A549 (cell line): Measurements from ENCODE around the gene CNTN1. TPM values are rescaled to one million over a fixed set of nuclear protein-coding genes. Genes with fewer than 3 reads are reported as not detected.
"Not testable (repeated sequence)": the region's sequence is repeated elsewhere in the genome, so short reads cannot be mapped to it uniquely, and the experiment has no call there.

Experiments used
- ATAC-seq, 2 experiments: fragments of 200-7000 bp in 1 of 2; fragments of >200 bp in 1 of 2; cut with Nextera tagmentation in 1 of 2; cut with Tn5 transposase in 1 of 2; 3 replicates each; pipeline versions ENCODE4 v1.8.0 to v1.9.1; 2018 to 2020; ENCODE audit warnings: mild to moderate bottlenecking in 1 of 2, moderate library complexity in 1 of 2
- CTCF ChIA-PET: fragments of 300-600 bp; sonication (Branson Sonifier 250); formaldehyde crosslinking; extraction: SDS; loops from one replicate; lab custom pipeline; 2021; ENCODE audit warnings: antibody characterized with exemption, inconsistent platforms; lab: Yijun Ruan, JAX
- POLR2A ChIA-PET: fragments of 350-600 bp; formaldehyde crosslinking; extraction: SDS; loops from one replicate; lab custom pipeline; 2021; ENCODE audit warnings: antibody characterized with exemption, inconsistent platforms; lab: Yijun Ruan, JAX
- DNase-seq, 2 experiments: peaks; one replicate each; pipeline versions ENCODE4 v3.0.0 to v3.0.0-alpha.2; 2011 to 2016; ENCODE audit warnings: low read depth in 1 of 2, low spot score in 1 of 2
- FAIRE-seq: peaks from 2 replicates; lab custom pipeline; 2011; peaks lifted over from hg19 to GRCh38; lab: Jason Lieb, UNC
- H3K27ac ChIP-seq, 2 experiments: fragments of >200 bp; sonication (Bioruptor Twin); formaldehyde crosslinking; 3 replicates each; pipeline ENCODE4 v1.5.1; 2016 to 2017
- H3K4me1 ChIP-seq: fragments of >200 bp; sonication (Bioruptor Twin); formaldehyde crosslinking; 3 replicates; pipeline ENCODE4 v1.6.1; 2016
- H3K4me2 ChIP-seq: fragments of >200 bp; sonication (Bioruptor Twin); formaldehyde crosslinking; 3 replicates; pipeline ENCODE4 v1.6.1; 2016
- H3K4me3 ChIP-seq: fragments of >200 bp; sonication (Bioruptor Twin); formaldehyde crosslinking; 3 replicates; pipeline ENCODE4 v1.5.1; 2016
- H3K9me3 ChIP-seq: fragments of >200 bp; sonication (Bioruptor Twin); formaldehyde crosslinking; 3 replicates; pipeline ENCODE4 v1.6.1; 2016
- ATOH8 ChIP-seq: fragments of 250-450 bp; sonication (Bioruptor Pico); IDR thresholded peaks from 2 replicates; pipeline ENCODE4 v1.5.0; 2020; ENCODE audit warnings: low read depth, mild to moderate bottlenecking, moderate library complexity
- BCL3 ChIP-seq: fragments of >200 bp; sonication (Bioruptor Twin); formaldehyde crosslinking; IDR thresholded peaks from 3 replicates; pipeline ENCODE4 v1.6.1; 2016
- CHD2 ChIP-seq: fragments of 150-350 bp; IDR thresholded peaks from 2 replicates; pipeline ENCODE4 v1.6.1; 2014; ENCODE audit warnings: low read length; ENCODE audit not compliant: partially characterized antibody
- CTCF ChIP-seq: fragments of >200 bp; sonication (Bioruptor Twin); formaldehyde crosslinking; IDR thresholded peaks from 3 replicates; pipeline ENCODE4 v1.5.1; 2016
- EHMT2 ChIP-seq: fragments of 200-600 bp; sonication (generic); IDR thresholded peaks from 2 replicates; pipeline ENCODE4 v1.6.1; 2016; ENCODE audit warnings: antibody characterized with exemption, low read depth, mild to moderate bottlenecking, moderate library complexity
- EP300 ChIP-seq, 2 experiments: fragments of >200 bp; sonication (Bioruptor Twin); formaldehyde crosslinking; IDR thresholded peaks; 2 replicates in 1 of 2; 3 replicates in 1 of 2; pipeline ENCODE4 v1.6.1; 2016 to 2017
- FOSB ChIP-seq: fragments of 250-450 bp; sonication (Bioruptor Pico); IDR thresholded peaks from 2 replicates; pipeline ENCODE4 v1.5.0; 2020; ENCODE audit warnings: mild to moderate bottlenecking, moderate library complexity
- HDAC2 ChIP-seq: fragments of 200-600 bp; sonication (generic); IDR thresholded peaks from 2 replicates; pipeline ENCODE4 v1.6.1; 2016
- HES2 ChIP-seq: fragments of >200 bp; sonication (Bioruptor Twin); formaldehyde crosslinking; IDR thresholded peaks from 2 replicates; pipeline ENCODE4 v1.6.1; 2016
- HMGXB4 ChIP-seq: fragments of 250-450 bp; sonication (Bioruptor Pico); IDR thresholded peaks from 2 replicates; pipeline ENCODE4 v1.5.0; 2021; ENCODE audit warnings: mild to moderate bottlenecking, moderate library complexity, borderline replicate concordance
- HOXB5 ChIP-seq: fragments of 250-450 bp; sonication (Bioruptor Pico); IDR thresholded peaks from 2 replicates; pipeline ENCODE4 v1.5.0; 2020; ENCODE audit warnings: mild to moderate bottlenecking, moderate library complexity
- JUN ChIP-seq, 2 experiments: fragments of >200 bp; sonication (Bioruptor Twin); formaldehyde crosslinking; IDR thresholded peaks; 2 replicates in 1 of 2; 3 replicates in 1 of 2; pipeline ENCODE4 v1.6.1; 2016 to 2017
- JUNB ChIP-seq: fragments of >200 bp; sonication (Bioruptor Twin); formaldehyde crosslinking; IDR thresholded peaks from 2 replicates; pipeline ENCODE4 v1.6.1; 2016
- NFE2L2 ChIP-seq: fragments of 150-350 bp; conservative IDR thresholded peaks from 2 replicates; pipeline ENCODE4 v1.6.1; 2014; ENCODE audit warnings: low read length
- NR3C1 ChIP-seq: fragments of >200 bp; sonication (Bioruptor Twin); formaldehyde crosslinking; IDR thresholded peaks from 3 replicates; pipeline ENCODE4 v1.6.1; 2017
- PBX3 ChIP-seq: IDR thresholded peaks from 2 replicates; pipeline ENCODE4 v1.6.1; 2012
- POLR2A ChIP-seq: IDR thresholded peaks from 2 replicates; pipeline ENCODE4 v1.6.1; 2012; ENCODE audit warnings: mild to moderate bottlenecking, low read length
- RAD21 ChIP-seq, 2 experiments: fragments of >200 bp in 1 of 2; sonication (Bioruptor Twin) in 1 of 2; formaldehyde crosslinking in 1 of 2; IDR thresholded peaks in 1 of 2; conservative IDR thresholded peaks in 1 of 2; 2 replicates in 1 of 2; 3 replicates in 1 of 2; pipeline ENCODE4 v1.6.1; 2012 to 2018; ENCODE audit warnings: inconsistent platforms in 1 of 2
- RCOR1 ChIP-seq: fragments of 150-350 bp; IDR thresholded peaks from 2 replicates; pipeline ENCODE4 v1.6.1; 2014; ENCODE audit warnings: antibody characterized with exemption, low read length, low read depth
- REST ChIP-seq: fragments of 200-600 bp; sonication (generic); IDR thresholded peaks from 2 replicates; pipeline ENCODE4 v1.6.1; 2016; ENCODE audit warnings: antibody characterized with exemption, mild to moderate bottlenecking, moderate library complexity
- RFX5 ChIP-seq: fragments of 450-650 bp; IDR thresholded peaks from 2 replicates; pipeline ENCODE4 v1.7.1; 2014; ENCODE audit warnings: antibody characterized with exemption, mild to moderate bottlenecking, moderate library complexity
- ZNF302 ChIP-seq: fragments of 250-450 bp; sonication (Bioruptor Pico); IDR thresholded peaks from 2 replicates; pipeline ENCODE4 v1.9.0; 2021; ENCODE audit warnings: inconsistent platforms, mild to moderate bottlenecking, moderate library complexity
- ZSCAN20 ChIP-seq: fragments of 250-450 bp; sonication (Bioruptor Pico); IDR thresholded peaks from 2 replicates; pipeline ENCODE4 v1.8.0; 2022; ENCODE audit warnings: mild to moderate bottlenecking, moderate library complexity
- whole genome bisulfite sequencing: methylation state at CpG from one replicate; pipeline ENCODE4 v1.1.6; 2017; ENCODE audit errors: missing lambda C conversion rate; 5-methylcytosine and 5-hydroxymethylcytosine counted together
- polyA plus RNA-seq, 4 experiments: library from polyadenylated mRNA; depleted of rRNA in 3 of 4; stranded (reverse); fragments of >200 nt; fragmentation: RNase III in 1 of 4; extraction: RNeasy Plus Mini Kit Qiagen cat#74134 plus additional on column Dnase treatment in 1 of 4; gene quantifications; 2 replicates in 3 of 4; 3 replicates in 1 of 4; pipeline ENCODE4 v1.2.3, GENCODE V29; 2011 to 2017

The CNTN1 gene
- polyA plus RNA-seq, 2 of the 4 experiments (the other 2 are of a cell fraction) = 69.7 to 175 TPM

- ChIA-PET CTCF (no interaction called here), POLR2A (no interaction called here)
- Histone ChIP-seq H3K4me3 (no peak overlapping the region), H3K4me1 (no peaks in the 10 kb centered on the region; the same call in 2 of the 3 replicates), H3K9me3 (no peaks in the 10 kb centered on the region), H3K27ac (0 out of 6 replicates have a peak overlapping the region, but pooled peaks of 1 of the 2 experiments have one; percentile 10), H3K4me2 (no peak overlapping the region)
- TF ChIP-seq RCOR1 (no peak), NFE2L2 (no peak), HDAC2 (no peak), ZSCAN20 (CRISPR knock-in tag) (no peak), JUN (IDR thresholded peaks at IDR 0.05) (no peak), POLR2A (no peak), HMGXB4 (CRISPR knock-in tag) (no peak)
- ATAC-seq (no peak), FAIRE-seq (no peak), DNase-seq (no peak)
- WGBS = 67% methylated on average over 3 of the region's 3 CpGs
Observed at GRCh38 chr12:40735551-40736230, 43.5 kb downstream of the CNTN1 start.

- DNase-seq, H3K4me3 ChIP-seq, H3K4me1 ChIP-seq, FAIRE-seq, H3K9me3 ChIP-seq, CTCF ChIA-PET, POLR2A ChIA-PET, H3K4me2 ChIP-seq, ATAC-seq, H3K27ac ChIP-seq: not testable (repeated sequence)
- whole genome bisulfite sequencing = 97% methylated on average over 4 of the region's 4 CpGs
Observed at GRCh38 chr12:40737416-40737815, 45.2 kb downstream of the CNTN1 start.

GRCh38 chr12:40738856-40739255 lies 46.6 kb downstream of the CNTN1 start:
- no peak for TF ChIP-seq FOSB (CRISPR knock-in tag)
- TF ChIP-seq RFX5 = no peak
- TF ChIP-seq EHMT2 = no peak
- no peak for TF ChIP-seq JUNB
- TF ChIP-seq RAD21 (conservative IDR thresholded peaks at IDR 0.05 in 1 of 2, IDR thresholded peaks at IDR 0.05 in 1 of 2) = no peak
- no peak for TF ChIP-seq NR3C1
- no peak for TF ChIP-seq HOXB5
- TF ChIP-seq CHD2 = no peak
- no peak for TF ChIP-seq ZNF302
- no peak for TF ChIP-seq CTCF
- no peak for TF ChIP-seq BCL3
- no peak for TF ChIP-seq PBX3
- TF ChIP-seq HES2 = no peak
- TF ChIP-seq REST = no peak
- no peak for TF ChIP-seq ATOH8
- TF ChIP-seq EP300 (IDR thresholded peaks at IDR 0.05) = no peak
- DNase-seq = no peak
- POLR2A ChIA-PET = no interaction called here
- no peak overlapping the region for H3K27ac ChIP-seq
- no peaks in the 10 kb centered on the region for H3K9me3 ChIP-seq
- H3K4me2 ChIP-seq = no peak overlapping the region
- H3K4me3 ChIP-seq = no peak overlapping the region
- peak; percentile 13 for FAIRE-seq
- CTCF ChIA-PET = no interaction called here
- ATAC-seq = no peak
- H3K4me1 ChIP-seq = no peaks in the 10 kb centered on the region
